Tibial nerve (tissue), 4 donors: ENCODE results near the gene DDIT4L. TPM values are rescaled to one million over a fixed set of nuclear protein-coding genes. Genes with fewer than 3 reads are reported as not detected.

ENCODE experiments used
- DNase-seq, 2 donors: peaks; one replicate each; pipeline ENCODE4 v3.0.0-alpha.2; 2019; ENCODE audit warnings: low spot score in 2 of 2
- H3K27ac ChIP-seq, 4 donors: fragments of 200-600 bp; sonication (generic) in 3 of 4; one replicate each; pipeline ENCODE4 v1.5.1; 2017 to 2019; ENCODE audit warnings: mild to moderate bottlenecking in 1 of 4
- H3K27me3 ChIP-seq, 2 donors: fragments of 200-600 bp; sonication (generic) in 1 of 2; one replicate each; pipeline versions ENCODE4 v1.5.1 to v1.6.0; 2017 to 2019
- H3K36me3 ChIP-seq, 3 donors: fragments of 200-600 bp; sonication (generic); one replicate each; pipeline ENCODE4 v1.5.1; 2018 to 2019
- H3K4me1 ChIP-seq, 4 donors: fragments of 200-600 bp; sonication (generic) in 3 of 4; one replicate each; pipeline ENCODE4 v1.5.1; 2017 to 2019
- H3K4me3 ChIP-seq, 4 donors: fragments of 200-600 bp; sonication (generic) in 3 of 4; one replicate each; pipeline ENCODE4 v1.5.1; 2017 to 2019; ENCODE audit warnings: mild to moderate bottlenecking in 1 of 4, moderate library complexity in 1 of 4
- H3K9me3 ChIP-seq, 4 donors: fragments of 200-600 bp; sonication (generic) in 3 of 4; one replicate each; pipeline ENCODE4 v1.5.1; 2017 to 2019
- EP300 ChIP-seq, 2 donors: sonication (generic); formaldehyde crosslinking; IDR thresholded peaks; one replicate each; pipeline ENCODE4 v1.6.1; 2017; ENCODE audit warnings: antibody characterized with exemption in 2 of 2, mild to moderate bottlenecking in 1 of 2
- POLR2A ChIP-seq, 2 donors: fragments of 450-650 bp; IDR thresholded peaks; one replicate each; pipeline ENCODE4 v1.6.1; 2017; ENCODE audit warnings: antibody characterized with exemption in 2 of 2, mild to moderate bottlenecking in 2 of 2, moderate library complexity in 2 of 2
- WGBS, 2 donors: methylation state at CpG; one replicate each; pipeline ENCODE4 v1.1.5; 2018; 5-methylcytosine and 5-hydroxymethylcytosine counted together
- total RNA-seq, 4 donors: library from RNA; depleted of rRNA; stranded (reverse); fragments of >200 nt; gene quantifications; one replicate each; pipeline ENCODE4 v1.1.0, GENCODE V29; 2016
- TF ChIP-seq, protein P1 (sequence below), 5 experiments: fragments of 200-600 bp in 3 of 5; fragments of 450-650 bp in 2 of 5; sonication (generic) in 3 of 5; IDR thresholded peaks; one replicate each; pipeline ENCODE4 v1.5.1; 2016 to 2019; ENCODE audit warnings: antibody characterized with exemption in 5 of 5, mild to moderate bottlenecking in 3 of 5, moderate library complexity in 2 of 5

DDIT4L gene
- total RNA-seq, 4 donors from 2014 or later, result 2.7 to 6.3 (median 3.8) TPM

DNA sequence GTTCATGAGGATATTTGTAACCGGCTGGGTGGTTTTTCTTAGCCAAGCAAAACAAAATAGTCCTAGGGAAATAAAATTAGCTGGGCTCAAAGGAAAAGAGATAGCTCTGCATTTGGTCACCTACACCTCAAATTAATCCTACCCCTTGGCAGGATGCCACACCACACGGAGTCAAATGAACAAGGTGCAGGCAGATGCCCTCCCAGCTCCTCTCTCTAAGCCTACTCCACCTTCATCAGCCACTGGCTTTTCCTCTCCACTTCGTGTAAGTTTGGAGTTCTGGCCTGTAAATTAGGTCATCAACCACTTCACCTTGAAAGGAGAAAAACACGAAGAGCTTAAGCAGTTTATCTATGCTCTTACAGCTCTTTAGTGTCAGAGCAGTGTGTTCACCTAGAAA lies 1.4 kb downstream of the DDIT4L start:
- H3K27ac ChIP-seq, result no peak overlapping the region
- H3K9me3 ChIP-seq, result no peaks in the 10 kb centered on the region
- TF ChIP-seq EP300 (IDR thresholded peaks at IDR 0.05) (no peak), POLR2A (IDR thresholded peaks at IDR 0.05) (no peak)
- TF ChIP-seq, protein P1, sequence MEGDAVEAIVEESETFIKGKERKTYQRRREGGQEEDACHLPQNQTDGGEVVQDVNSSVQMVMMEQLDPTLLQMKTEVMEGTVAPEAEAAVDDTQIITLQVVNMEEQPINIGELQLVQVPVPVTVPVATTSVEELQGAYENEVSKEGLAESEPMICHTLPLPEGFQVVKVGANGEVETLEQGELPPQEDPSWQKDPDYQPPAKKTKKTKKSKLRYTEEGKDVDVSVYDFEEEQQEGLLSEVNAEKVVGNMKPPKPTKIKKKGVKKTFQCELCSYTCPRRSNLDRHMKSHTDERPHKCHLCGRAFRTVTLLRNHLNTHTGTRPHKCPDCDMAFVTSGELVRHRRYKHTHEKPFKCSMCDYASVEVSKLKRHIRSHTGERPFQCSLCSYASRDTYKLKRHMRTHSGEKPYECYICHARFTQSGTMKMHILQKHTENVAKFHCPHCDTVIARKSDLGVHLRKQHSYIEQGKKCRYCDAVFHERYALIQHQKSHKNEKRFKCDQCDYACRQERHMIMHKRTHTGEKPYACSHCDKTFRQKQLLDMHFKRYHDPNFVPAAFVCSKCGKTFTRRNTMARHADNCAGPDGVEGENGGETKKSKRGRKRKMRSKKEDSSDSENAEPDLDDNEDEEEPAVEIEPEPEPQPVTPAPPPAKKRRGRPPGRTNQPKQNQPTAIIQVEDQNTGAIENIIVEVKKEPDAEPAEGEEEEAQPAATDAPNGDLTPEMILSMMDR (IDR thresholded peaks at IDR 0.05), result no peak
- H3K27me3 ChIP-seq, result no peaks in the 10 kb centered on the region
- no peak for DNase-seq
- H3K4me3 ChIP-seq, result no peak overlapping the region
- no peaks in the 10 kb centered on the region for H3K36me3 ChIP-seq
- H3K4me1 ChIP-seq, result peaks cover 0 to 12% (median 0%) of the 10 kb centered on the region in 4 donors
- WGBS, 2 donors, result 55 to 58% methylated on average over 4 of the region's 4 CpGs

DNA sequence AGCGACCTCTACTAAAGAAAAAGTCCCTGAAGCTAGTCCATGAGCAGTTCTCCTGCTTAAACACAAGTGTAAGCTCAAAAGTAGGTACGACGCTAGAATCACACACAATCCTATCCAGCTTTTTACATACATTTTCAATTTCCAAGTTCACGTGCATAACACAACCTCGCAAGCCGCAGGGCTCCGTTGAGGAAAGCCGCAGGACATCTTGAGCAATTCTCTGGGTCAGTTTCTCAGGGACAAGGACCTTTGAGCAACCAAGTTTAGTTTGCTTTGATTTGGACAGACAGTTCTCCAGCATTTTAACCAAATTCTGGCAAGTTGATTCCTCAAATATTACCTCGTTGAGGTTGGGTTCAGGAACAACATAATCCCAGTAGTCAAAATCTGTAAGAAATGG lies 2.5 kb downstream of the DDIT4L start:
- Histone ChIP-seq H3K36me3 (no peaks in the 10 kb centered on the region), H3K27ac (no peak overlapping the region), H3K9me3 (no peaks in the 10 kb centered on the region), H3K4me1 (peaks cover 0 to 12% (median 0%) of the 10 kb centered on the region in 4 donors), H3K4me3 (no peak overlapping the region), H3K27me3 (no peaks in the 10 kb centered on the region)
- no peak for TF ChIP-seq EP300 (IDR thresholded peaks at IDR 0.05)
- no peak for TF ChIP-seq POLR2A (IDR thresholded peaks at IDR 0.05)
- TF ChIP-seq, protein P1 (IDR thresholded peaks at IDR 0.05), result no peak
- DNase-seq, result no peak
- 95 to 97% methylated on average over 9 of the region's 9 CpGs for WGBS, 2 donors

DNA sequence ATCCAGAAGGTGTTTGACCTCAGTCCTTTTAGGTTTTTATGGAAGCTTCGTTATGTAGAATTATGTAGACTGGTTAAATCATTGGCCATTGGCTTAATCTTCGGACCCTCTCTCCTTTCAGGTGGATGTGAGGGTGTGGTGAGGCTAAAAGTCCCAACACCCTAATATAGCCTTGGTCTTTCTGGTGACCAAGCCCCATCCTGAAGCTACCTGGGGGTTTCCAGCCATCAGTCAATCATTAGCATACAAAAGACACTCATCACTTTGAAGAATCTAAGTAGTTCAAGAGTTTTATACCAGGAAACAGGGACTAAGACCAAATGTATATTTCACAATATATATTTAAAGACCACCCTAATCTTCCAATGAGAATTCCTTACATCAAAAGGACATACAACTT lies 5.5 kb downstream of the DDIT4L start:
- no peak overlapping the region for H3K27ac ChIP-seq
- no peaks in the 10 kb centered on the region for H3K9me3 ChIP-seq
- WGBS, 2 donors, result 92 to 95% methylated on average over 2 of the region's 2 CpGs
- no peak overlapping the region for H3K4me3 ChIP-seq
- H3K36me3 ChIP-seq, result no peaks in the 10 kb centered on the region
- TF ChIP-seq EP300 (IDR thresholded peaks at IDR 0.05), result no peak
- TF ChIP-seq, protein P1 (IDR thresholded peaks at IDR 0.05), result no peak
- no peak for TF ChIP-seq POLR2A (IDR thresholded peaks at IDR 0.05)
- no peaks in the 10 kb centered on the region for H3K27me3 ChIP-seq
- DNase-seq, result no peak
- H3K4me1 ChIP-seq, result peaks cover 0 to 5% (median 0%) of the 10 kb centered on the region in 4 donors

DNA sequence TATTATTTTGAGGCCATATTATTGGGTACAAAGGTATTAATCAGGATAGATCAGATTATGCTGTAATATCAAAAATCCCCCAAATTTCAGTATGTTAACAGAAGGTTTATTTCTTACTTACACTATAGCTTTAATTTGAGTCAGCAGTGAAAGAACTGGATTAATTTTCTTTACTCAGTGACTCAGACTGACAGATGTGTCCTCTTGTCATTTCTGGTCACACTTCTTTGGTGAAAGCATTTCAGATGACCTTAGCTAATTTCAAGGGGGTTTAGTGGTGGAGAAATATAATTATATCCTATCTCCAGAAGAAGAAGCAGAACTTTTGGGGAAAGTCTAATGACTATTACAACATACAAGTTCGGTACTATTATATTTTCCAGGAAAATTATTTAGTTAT lies 12.4 kb downstream of the DDIT4L start:
- 83 to 95% methylated on average over 1 of the region's 1 CpG for WGBS, 2 donors
- H3K4me1 ChIP-seq, result no peaks in the 10 kb centered on the region
- no peak overlapping the region for H3K4me3 ChIP-seq
- H3K36me3 ChIP-seq, result no peaks in the 10 kb centered on the region
- H3K27ac ChIP-seq, result no peak overlapping the region
- TF ChIP-seq EP300 (IDR thresholded peaks at IDR 0.05), result no peak
- TF ChIP-seq, protein P1 (IDR thresholded peaks at IDR 0.05), result no peak
- TF ChIP-seq POLR2A (IDR thresholded peaks at IDR 0.05), result no peak
- no peaks in the 10 kb centered on the region for H3K27me3 ChIP-seq
- no peak for DNase-seq
- no peaks in the 10 kb centered on the region for H3K9me3 ChIP-seq

DNA sequence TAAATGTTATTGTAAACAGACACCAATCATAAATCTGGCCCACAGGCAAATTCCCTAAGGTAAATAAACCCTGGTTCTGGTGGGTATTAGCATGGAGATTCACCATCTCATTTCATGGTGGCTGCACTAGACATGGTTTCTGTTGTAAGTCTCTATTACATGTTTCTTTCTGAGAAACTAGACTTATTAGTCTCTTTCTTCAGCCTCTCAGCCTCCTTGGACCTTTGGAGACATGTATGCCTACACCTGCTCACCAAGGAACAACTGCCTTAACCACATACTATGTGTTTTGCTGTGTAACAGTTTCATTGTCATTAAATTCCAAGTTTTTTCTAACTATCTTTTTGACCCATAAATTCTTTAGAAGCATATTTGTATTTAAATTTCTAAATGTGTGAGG lies 13.1 kb downstream of the DDIT4L start:
- DNase-seq, result no peak
- TF ChIP-seq POLR2A (IDR thresholded peaks at IDR 0.05), result no peak
- TF ChIP-seq, protein P1 (IDR thresholded peaks at IDR 0.05), result no peak
- no peak for TF ChIP-seq EP300 (IDR thresholded peaks at IDR 0.05)
- Histone ChIP-seq H3K27me3 (no peaks in the 10 kb centered on the region), H3K27ac (no peak overlapping the region), H3K4me3 (no peak overlapping the region), H3K36me3 (no peaks in the 10 kb centered on the region), H3K9me3 (no peaks in the 10 kb centered on the region), H3K4me1 (no peaks in the 10 kb centered on the region)
